ENCODE data around the gene TSR3. TPM values are rescaled to one million over a fixed set of nuclear protein-coding genes. Genes with fewer than 3 reads are reported as not detected.

Gene TSR3
- total and polyA plus RNA-seq, 8 donors, result 9.3 to 441 (median 65.0) TPM

DNA sequence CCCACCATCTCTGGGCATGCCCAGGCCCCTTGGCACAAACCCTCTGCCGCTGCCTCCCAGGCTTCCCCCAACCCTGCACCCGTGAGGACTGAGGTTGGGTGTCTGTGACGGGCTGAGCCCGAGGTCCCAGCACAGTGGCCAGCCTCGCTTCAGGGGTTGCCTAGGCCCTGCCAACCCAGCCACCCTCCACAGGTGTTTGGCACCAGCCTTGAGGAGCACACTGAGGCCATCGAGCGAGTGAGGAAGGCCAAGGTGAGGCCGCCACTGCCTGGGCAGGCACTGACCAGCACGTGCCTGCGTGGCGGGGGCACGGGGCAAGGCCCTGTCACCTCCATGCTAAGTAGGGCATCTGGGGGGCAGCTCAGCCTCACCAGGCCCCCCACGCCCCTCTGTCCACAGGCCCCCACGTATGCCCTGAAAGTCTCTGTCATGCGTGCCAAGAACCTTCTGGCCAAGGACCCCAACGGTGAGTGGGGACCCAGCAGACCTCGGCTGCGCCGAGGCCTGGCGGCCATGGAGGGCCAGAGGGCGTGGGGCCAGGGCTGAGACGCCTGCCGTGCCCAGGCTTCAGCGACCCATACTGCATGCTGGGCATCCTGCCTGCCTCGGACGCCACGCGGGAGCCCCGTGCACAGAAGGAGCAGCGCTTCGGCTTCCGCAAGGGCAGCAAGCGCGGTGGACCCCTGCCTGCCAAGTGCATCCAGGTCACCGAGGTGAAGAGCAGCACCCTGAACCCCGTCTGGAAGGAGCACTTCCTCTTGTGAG lies 10.8 kb downstream of the TSR3 start:
- Histone ChIP-seq H3K36me3 (no peaks in the 10 kb centered on the region), H3K4me1 (peaks cover 10 to 33% (median 23%) of the 10 kb centered on the region in 4 donors), H3K27me3 (peaks cover 0 to 45% (median 4%) of the 10 kb centered on the region in 3 donors), H3K9me3 (no peaks in the 10 kb centered on the region), H3K27ac (no peak overlapping the region), H3K4me3 (no peak overlapping the region)
- 75 to 88% (median 86%) methylated on average over 13 to 36 of the region's 36 CpGs for WGBS, 5 donors
- no peak for DNase-seq
- TF ChIP-seq EP300 (IDR thresholded peaks at IDR 0.05) (no peak), POLR2AphosphoS5 (IDR thresholded peaks at IDR 0.05) (no peak), POLR2A (IDR thresholded peaks at IDR 0.05) (no peak)
- TF ChIP-seq, protein P1, sequence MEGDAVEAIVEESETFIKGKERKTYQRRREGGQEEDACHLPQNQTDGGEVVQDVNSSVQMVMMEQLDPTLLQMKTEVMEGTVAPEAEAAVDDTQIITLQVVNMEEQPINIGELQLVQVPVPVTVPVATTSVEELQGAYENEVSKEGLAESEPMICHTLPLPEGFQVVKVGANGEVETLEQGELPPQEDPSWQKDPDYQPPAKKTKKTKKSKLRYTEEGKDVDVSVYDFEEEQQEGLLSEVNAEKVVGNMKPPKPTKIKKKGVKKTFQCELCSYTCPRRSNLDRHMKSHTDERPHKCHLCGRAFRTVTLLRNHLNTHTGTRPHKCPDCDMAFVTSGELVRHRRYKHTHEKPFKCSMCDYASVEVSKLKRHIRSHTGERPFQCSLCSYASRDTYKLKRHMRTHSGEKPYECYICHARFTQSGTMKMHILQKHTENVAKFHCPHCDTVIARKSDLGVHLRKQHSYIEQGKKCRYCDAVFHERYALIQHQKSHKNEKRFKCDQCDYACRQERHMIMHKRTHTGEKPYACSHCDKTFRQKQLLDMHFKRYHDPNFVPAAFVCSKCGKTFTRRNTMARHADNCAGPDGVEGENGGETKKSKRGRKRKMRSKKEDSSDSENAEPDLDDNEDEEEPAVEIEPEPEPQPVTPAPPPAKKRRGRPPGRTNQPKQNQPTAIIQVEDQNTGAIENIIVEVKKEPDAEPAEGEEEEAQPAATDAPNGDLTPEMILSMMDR (IDR thresholded peaks at IDR 0.05), result no peak
- intact Hi-C loops (cut with DNase I; ENCODE audit: low total_unique reads), result no loop called here

DNA sequence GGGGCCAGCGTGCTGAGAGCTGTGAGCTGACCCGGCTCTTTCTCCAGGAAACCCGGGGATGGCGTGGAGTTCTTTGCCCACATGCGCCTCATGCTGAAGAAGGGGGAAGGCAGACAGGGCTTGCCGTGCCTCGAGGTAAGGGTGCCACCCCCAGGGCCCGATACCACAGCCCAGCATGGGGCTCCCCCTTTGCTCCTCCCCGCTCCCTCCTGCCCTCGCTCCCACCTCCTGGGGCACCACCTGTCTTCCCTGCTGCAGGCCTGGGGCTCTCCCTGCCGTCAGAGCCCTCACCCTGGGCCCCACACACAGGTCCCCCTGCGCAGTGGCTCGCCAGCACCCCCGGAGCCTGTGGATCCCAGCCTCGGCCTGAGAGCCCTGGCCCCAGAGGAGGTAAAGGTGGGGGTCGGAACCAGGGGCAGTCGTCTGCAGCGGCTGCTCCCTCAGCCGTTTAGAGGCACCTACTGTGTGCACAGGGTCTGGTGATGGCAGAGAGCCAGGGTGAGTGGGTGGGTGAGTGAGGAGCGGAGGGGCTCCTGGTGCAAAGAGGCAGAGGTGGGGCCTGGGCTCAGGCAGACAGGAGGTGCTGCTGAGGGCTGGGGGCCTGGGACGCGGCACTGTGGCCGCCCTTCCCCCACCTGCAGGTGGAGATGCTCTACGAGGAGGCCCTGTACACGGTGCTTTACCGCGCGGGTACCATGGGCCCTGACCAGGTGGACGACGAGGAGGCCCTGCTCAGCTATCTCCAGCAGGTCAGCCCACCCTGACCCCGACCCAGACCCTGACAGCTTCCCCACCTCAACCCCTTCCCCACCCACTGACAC lies 12.6 kb downstream of the TSR3 start:
- Histone ChIP-seq H3K4me3 (no peak overlapping the region), H3K27me3 (peaks cover 8 to 63% (median 23%) of the 10 kb centered on the region in 3 donors), H3K27ac (no peak overlapping the region), H3K36me3 (no peaks in the 10 kb centered on the region), H3K4me1 (peaks cover 12 to 38% (median 28%) of the 10 kb centered on the region in 4 donors), H3K9me3 (no peaks in the 10 kb centered on the region)
- intact Hi-C loops (cut with DNase I; ENCODE audit: low total_unique reads), result no loop called here
- no peak for DNase-seq
- 64 to 72% (median 70%) methylated on average over 7 to 31 of the region's 31 CpGs for WGBS, 5 donors
- no peak for TF ChIP-seq EP300 (IDR thresholded peaks at IDR 0.05)
- no peak for TF ChIP-seq POLR2A (IDR thresholded peaks at IDR 0.05)
- TF ChIP-seq, protein P1 (IDR thresholded peaks at IDR 0.05), result no peak
- TF ChIP-seq POLR2AphosphoS5 (IDR thresholded peaks at IDR 0.05), result no peak

DNA sequence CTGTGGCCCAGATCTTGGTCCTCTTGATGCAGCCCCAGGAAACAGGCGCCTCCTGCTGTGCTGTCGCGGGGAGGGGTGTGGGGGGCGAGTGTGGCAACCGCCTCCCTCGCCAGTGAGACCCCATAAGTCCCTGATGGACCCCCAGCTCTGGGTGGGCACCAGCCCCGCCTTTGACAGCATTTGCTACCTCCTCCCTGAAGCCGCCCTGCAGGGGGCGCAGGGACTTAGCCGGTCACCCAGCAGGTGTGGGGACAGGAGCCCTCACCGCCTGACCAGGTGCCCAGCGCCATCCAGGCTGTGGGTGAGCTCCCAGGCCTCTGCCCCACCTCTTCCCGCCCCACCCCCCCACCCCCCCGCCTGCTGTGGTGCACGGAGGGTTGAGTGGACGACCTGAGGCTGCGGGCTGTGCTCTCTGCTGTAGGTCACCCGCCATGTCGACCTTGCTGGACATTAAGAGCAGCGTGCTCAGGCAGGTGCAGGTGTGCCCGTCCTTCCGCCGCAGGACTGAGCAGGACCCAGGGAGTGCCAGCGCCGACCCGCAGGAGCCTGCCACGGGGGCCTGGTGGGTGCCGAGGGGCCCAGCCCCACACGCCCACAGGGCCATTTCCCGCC lies 13.5 kb downstream of the TSR3 start:
- H3K27ac ChIP-seq, result no peak overlapping the region
- no peak overlapping the region for H3K4me3 ChIP-seq
- DNase-seq, result peak; percentile 70 to 78
- no peaks in the 10 kb centered on the region for H3K9me3 ChIP-seq
- peaks cover 21 to 38% (median 29%) of the 10 kb centered on the region in 4 donors for H3K4me1 ChIP-seq
- H3K36me3 ChIP-seq, result no peaks in the 10 kb centered on the region
- H3K27me3 ChIP-seq, result peaks cover 13 to 70% (median 31%) of the 10 kb centered on the region in 3 donors
- TF ChIP-seq POLR2AphosphoS5 (IDR thresholded peaks at IDR 0.05), result no peak
- TF ChIP-seq, protein P1 (IDR thresholded peaks at IDR 0.05), result peak in 2 of 7 experiments; percentile 41 to 57
- intact Hi-C loops (cut with DNase I; ENCODE audit: low total_unique reads), result no loop called here
- 33 to 56% (median 43%) methylated on average over 16 to 30 of the region's 30 CpGs for WGBS, 5 donors

DNA sequence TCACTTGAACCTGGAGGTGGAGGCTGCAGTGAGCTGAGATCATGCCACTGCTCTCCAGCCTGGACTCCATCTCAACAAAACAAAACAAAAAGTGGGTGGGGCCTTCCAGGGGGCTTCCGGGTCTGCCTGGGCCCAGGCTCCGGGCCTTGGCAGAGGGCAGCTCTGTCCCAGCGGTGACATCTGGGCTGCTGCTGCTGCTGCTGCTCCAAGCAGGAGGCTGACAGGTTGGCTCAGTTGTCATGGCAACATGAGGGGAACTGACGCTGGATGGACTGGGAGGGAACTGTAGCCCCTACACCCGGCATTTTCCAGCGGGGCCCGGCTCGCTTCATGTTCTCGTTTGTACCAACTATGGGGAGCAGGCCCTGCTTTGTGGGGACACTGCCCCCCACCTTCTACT lies 14.2 kb downstream of the TSR3 start:
- peaks cover 26 to 40% (median 29%) of the 10 kb centered on the region in 4 donors for H3K4me1 ChIP-seq
- WGBS, 5 donors, result 46 to 63% (median 53%) methylated on average over 9 of the region's 9 CpGs
- no peaks in the 10 kb centered on the region for H3K36me3 ChIP-seq
- H3K27ac ChIP-seq, result no peak overlapping the region
- DNase-seq, result peak in 1 of 2 donors; percentile 34
- intact Hi-C loops (cut with DNase I; ENCODE audit: low total_unique reads), result no loop called here
- peaks cover 13 to 70% (median 39%) of the 10 kb centered on the region in 3 donors for H3K27me3 ChIP-seq
- H3K4me3 ChIP-seq, result no peak overlapping the region
- TF ChIP-seq, protein P1 (IDR thresholded peaks at IDR 0.05), result no peak
- TF ChIP-seq POLR2AphosphoS5 (IDR thresholded peaks at IDR 0.05) (no peak), POLR2A (IDR thresholded peaks at IDR 0.05) (no peak), EP300 (IDR thresholded peaks at IDR 0.05) (no peak)
- H3K9me3 ChIP-seq, result no peaks in the 10 kb centered on the region

All from stomach (tissue), 9 donors.